Glutamatergic neuron (in vitro differentiated cells): Measurements from ENCODE around the gene SDC1. TPM values are rescaled to one million over a fixed set of nuclear protein-coding genes. Genes with fewer than 3 reads are reported as not detected.
A peak's percentile ranks its signal among the peaks of the same experiment; 100 is the strongest.

ENCODE experiments used
- DNase-seq: peaks from one replicate; pipeline ENCODE4 v3.0.0; 2022
- H3K27ac Mint-ChIP-seq: one replicate; pipeline ENCODE4 v1.8.0; 2020; ENCODE audit warnings: mild to moderate bottlenecking, mixed read lengths, inconsistent platforms; ENCODE audit not compliant: unreplicated experiment
- H3K27me3 Mint-ChIP-seq: one replicate; pipeline ENCODE4 v1.8.0; 2020; ENCODE audit warnings: mild to moderate bottlenecking, moderate library complexity, mixed read lengths, inconsistent platforms; ENCODE audit not compliant: unreplicated experiment
- H3K36me3 Mint-ChIP-seq: one replicate; pipeline ENCODE4 v1.8.0; 2020; ENCODE audit warnings: mild to moderate bottlenecking, mixed read lengths, inconsistent platforms; ENCODE audit not compliant: unreplicated experiment
- H3K4me1 Mint-ChIP-seq: one replicate; pipeline ENCODE4 v1.8.0; 2020; ENCODE audit warnings: mild to moderate bottlenecking, low read depth, mixed read lengths, inconsistent platforms; ENCODE audit not compliant: unreplicated experiment
- H3K4me3 Mint-ChIP-seq: one replicate; pipeline ENCODE4 v1.8.0; 2020; ENCODE audit warnings: mild to moderate bottlenecking, mixed read lengths, inconsistent platforms; ENCODE audit not compliant: unreplicated experiment
- H3K9me3 Mint-ChIP-seq: one replicate; pipeline ENCODE4 v1.8.0; 2020; ENCODE audit warnings: mild to moderate bottlenecking, moderate library complexity, mixed read lengths, inconsistent platforms; ENCODE audit not compliant: unreplicated experiment
- total RNA-seq: library from RNA; stranded (reverse); fragmentation: NEBNext Ultra II Directional; extraction: Animal tissue kit (Norgen Biotek cat#: 25700); gene quantifications from one replicate; pipeline ENCODE4 v1.2.1, GENCODE V29; 2021; ENCODE audit not compliant: unreplicated experiment
- TF ChIP-seq, protein P1 (sequence below): fragments of 200-600 bp; sonication (generic); IDR thresholded peaks from one replicate; pipeline ENCODE4 v1.5.0; 2021; ENCODE audit not compliant: partially characterized antibody, unreplicated experiment

SDC1 gene
- total RNA-seq, 1 donor from 2014 or later: 0.93 TPM

DNA sequence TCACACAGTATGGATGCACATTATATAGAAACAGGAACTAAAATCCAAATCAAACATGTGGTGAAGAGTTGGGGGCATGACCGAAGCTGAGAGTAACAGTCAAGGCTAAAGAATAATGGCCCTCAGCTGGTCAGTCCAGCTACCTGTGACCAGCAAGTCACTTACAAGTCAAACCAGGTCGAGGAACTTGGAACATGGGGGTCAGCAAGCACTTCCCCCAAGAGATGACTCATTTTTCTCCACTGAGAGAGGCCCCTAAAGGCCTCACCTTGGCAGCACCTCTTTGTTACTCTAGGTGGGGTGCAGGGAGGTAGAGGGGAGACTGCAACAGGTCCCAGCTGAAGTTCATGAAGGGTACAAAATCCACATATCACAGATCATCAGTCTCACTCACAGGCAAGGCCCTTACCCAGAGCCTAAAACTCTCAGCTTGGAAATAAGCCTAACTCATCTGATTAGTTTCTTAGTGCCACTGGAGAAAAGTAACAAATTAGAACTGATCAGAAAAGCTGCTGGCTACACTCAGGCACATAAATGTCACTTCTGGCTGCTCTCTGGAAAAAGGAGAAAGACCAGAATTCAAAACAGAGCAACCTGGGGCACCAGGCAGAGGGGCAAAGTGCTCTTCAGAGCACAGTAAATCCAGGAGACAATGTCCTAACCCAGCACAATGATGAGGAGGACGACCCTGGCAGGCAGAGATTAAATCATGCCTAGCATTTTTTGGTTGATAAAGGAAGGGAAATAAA, 4.0 kb downstream of the SDC1 start:
- no peaks in the 10 kb centered on the region for H3K36me3 Mint-ChIP-seq
- peaks cover 14% of the 10 kb centered on the region for H3K27me3 Mint-ChIP-seq
- TF ChIP-seq, protein P1, sequence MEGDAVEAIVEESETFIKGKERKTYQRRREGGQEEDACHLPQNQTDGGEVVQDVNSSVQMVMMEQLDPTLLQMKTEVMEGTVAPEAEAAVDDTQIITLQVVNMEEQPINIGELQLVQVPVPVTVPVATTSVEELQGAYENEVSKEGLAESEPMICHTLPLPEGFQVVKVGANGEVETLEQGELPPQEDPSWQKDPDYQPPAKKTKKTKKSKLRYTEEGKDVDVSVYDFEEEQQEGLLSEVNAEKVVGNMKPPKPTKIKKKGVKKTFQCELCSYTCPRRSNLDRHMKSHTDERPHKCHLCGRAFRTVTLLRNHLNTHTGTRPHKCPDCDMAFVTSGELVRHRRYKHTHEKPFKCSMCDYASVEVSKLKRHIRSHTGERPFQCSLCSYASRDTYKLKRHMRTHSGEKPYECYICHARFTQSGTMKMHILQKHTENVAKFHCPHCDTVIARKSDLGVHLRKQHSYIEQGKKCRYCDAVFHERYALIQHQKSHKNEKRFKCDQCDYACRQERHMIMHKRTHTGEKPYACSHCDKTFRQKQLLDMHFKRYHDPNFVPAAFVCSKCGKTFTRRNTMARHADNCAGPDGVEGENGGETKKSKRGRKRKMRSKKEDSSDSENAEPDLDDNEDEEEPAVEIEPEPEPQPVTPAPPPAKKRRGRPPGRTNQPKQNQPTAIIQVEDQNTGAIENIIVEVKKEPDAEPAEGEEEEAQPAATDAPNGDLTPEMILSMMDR: no peak
- peaks cover 4% of the 10 kb centered on the region for H3K9me3 Mint-ChIP-seq
- no peak for DNase-seq
- no peak overlapping the region for H3K4me3 Mint-ChIP-seq
- H3K4me1 Mint-ChIP-seq: peaks cover 7% of the 10 kb centered on the region
- no peak overlapping the region for H3K27ac Mint-ChIP-seq

DNA sequence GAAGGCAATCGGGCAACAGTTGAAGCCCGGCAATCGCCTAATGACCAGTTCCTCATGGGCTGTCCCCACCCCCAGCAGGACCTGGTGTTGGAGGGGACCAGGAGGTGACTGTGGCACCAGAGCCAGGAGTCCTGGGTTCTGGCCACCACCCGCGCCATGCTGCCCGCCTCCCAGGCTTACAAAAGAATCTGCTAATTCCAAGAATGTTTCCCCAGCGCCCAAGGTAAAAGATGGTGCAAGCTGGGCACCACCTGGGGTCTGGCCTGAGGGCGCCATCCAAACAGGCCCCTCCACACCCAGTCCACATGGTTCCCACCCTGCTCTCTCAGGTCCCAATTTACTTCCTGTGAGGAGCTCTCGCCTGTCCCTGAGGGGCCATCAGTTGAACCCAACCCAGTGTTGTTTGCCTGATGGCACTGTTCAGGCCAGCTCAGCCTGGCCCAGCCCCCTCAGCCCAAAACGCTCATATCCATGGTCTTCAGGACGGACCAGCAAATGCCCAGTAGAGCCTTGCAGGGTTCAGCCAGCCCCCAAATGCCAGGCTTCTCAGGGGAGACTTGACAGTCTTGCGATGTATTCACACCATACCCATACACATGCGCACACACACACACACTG, 5.1 kb downstream of the SDC1 start:
- DNase-seq: no peak
- no peaks in the 10 kb centered on the region for H3K36me3 Mint-ChIP-seq
- H3K27me3 Mint-ChIP-seq: peaks cover 9% of the 10 kb centered on the region
- TF ChIP-seq, protein P1: no peak
- no peak overlapping the region for H3K27ac Mint-ChIP-seq
- H3K4me3 Mint-ChIP-seq: no peak overlapping the region
- peaks cover 7% of the 10 kb centered on the region for H3K4me1 Mint-ChIP-seq
- H3K9me3 Mint-ChIP-seq: peaks cover 5% of the 10 kb centered on the region

DNA sequence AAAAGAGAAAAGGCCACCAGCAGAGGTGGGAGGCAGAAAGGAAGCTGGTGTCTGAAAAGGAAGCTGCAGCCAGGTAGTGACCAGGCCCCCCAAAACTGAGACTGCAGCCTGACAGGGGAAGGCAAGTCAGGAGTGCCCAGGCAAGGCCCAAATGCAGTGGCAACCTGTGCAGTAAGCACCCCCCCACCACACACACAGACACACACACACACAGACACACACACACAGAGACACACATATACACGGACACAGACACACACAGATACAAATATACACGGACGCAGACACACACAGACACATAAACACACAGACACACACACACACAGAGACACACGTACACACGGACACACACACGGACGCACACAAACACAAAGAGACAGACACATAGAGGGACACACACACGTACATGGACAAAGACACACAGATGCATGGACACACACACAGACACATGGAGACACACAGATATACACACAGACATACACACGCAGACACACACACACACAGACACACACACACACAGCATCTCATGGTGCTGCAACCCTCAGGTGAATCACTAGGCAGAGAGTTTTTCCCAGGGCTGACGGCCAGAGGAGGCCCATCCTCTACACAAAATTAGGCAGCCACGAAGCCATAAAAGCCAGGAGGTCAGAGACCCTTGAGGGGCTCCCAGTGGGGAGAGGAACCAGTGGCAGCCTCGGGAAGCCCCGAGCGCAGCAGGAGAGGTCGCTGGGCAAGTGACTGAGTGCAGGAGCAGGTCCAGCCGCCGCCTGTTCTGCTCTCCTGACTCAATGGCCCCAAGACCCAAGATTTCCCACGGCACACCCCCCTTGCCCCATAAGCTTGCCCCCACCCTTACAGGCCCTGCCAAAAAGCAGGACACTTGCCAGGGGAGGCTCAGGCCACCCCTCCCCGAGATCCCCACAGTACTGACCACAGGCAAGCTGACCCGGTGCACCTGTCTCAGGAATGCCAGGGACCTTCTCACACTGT, 6.3 kb downstream of the SDC1 start:
- H3K4me3 Mint-ChIP-seq: peak overlapping the region; percentile 0
- H3K9me3 Mint-ChIP-seq: peaks cover 12% of the 10 kb centered on the region

DNA sequence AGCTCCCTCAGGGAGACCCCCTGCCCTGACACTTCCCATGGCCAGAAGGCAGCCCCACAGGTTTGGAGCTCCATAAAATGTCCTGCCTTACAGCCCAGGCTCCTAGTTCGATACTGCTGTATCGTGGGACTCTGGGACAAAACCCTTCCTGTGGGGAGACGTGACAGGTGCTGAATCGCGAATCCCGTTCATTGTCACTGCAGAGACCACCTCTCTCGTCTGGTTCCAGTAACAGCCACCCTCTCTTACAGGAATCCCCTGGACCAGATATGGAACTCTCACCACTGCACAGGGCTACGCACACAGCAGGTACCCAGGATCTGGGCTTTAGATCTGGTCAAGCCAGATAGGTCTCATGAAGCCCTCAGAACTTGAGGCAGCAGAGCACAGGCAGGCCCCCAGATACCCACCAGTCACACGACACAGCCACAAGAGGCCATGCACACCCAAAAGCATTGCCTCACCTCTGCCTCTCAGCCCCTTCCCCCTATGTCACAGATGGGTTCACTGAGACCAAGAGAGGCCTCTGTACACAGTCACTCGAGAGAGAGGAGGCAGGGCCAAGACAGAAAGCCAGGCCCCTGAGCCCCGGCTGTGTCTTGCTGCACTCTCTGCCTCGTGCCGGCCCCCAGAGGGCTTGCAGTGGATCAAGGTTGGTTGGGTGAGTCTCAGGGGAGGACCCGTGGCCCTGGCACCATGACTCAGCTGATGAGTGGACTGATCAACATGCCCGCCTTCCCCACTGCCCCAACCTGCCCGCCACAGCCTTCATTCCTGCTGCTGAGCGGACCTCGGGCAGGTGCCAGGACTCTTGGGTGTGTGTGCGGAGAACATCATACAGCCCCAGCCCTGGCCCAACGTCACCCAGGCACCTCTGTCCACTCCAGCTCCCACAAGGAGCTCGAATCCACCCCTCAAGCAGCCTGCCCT, 7.6 kb downstream of the SDC1 start:
- TF ChIP-seq, protein P1: no peak
- DNase-seq: no peak
- no peaks in the 10 kb centered on the region for H3K36me3 Mint-ChIP-seq
- H3K4me1 Mint-ChIP-seq: peaks cover 6% of the 10 kb centered on the region
- H3K4me3 Mint-ChIP-seq: no peak overlapping the region
- peaks cover 8% of the 10 kb centered on the region for H3K27me3 Mint-ChIP-seq
- H3K9me3 Mint-ChIP-seq: peaks cover 12% of the 10 kb centered on the region
- no peak overlapping the region for H3K27ac Mint-ChIP-seq

More for the DNA sequence above, 6.3 kb downstream of the SDC1 start:
- peaks cover 12% of the 10 kb centered on the region for H3K27me3 Mint-ChIP-seq
- H3K4me1 Mint-ChIP-seq: peaks cover 7% of the 10 kb centered on the region
- DNase-seq: peak; percentile 6
- no peak overlapping the region for H3K27ac Mint-ChIP-seq
- H3K36me3 Mint-ChIP-seq: no peaks in the 10 kb centered on the region
- TF ChIP-seq, protein P1: no peak
